Astrocyte (in vitro differentiated cells and primary cell): ENCODE measurements around the gene CATSPER4.

ENCODE experiments used
- EZH2 ChIP-seq: IDR thresholded peaks from 2 replicates; pipeline ENCODE4 v1.6.1; 2012; ENCODE audit warnings: mild to moderate bottlenecking, low read length, inconsistent platforms; ENCODE audit not compliant: insufficient read depth
- TF ChIP-seq, protein P1 (sequence below): IDR thresholded peaks from 2 replicates; pipeline ENCODE4 v1.5.1; 2011; ENCODE audit warnings: low read depth, mild to moderate bottlenecking, inconsistent platforms, low read length, moderate library complexity; ENCODE audit not compliant: insufficient read depth

DNA sequence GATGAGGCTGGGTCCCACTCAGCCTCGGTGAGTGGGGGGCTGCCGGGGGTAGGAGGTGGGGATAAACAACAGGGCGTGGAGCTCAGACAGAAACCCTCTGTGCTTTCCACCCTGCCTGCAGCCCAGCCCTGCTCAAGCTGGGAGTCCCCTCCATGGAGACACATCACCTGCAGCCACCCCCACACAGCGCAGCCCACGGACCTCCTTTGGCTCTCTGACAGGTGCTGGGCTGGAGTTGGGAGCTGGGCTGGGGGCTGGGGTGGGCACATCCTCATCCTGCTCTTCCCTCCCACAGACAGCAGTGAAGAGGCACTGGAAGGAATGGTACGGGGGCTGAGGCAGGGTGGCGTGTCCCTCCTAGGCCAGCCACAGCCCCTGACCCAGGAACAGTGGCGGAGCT lies 1.9 kb upstream of the CATSPER4 start:
- TF ChIP-seq, protein P1, sequence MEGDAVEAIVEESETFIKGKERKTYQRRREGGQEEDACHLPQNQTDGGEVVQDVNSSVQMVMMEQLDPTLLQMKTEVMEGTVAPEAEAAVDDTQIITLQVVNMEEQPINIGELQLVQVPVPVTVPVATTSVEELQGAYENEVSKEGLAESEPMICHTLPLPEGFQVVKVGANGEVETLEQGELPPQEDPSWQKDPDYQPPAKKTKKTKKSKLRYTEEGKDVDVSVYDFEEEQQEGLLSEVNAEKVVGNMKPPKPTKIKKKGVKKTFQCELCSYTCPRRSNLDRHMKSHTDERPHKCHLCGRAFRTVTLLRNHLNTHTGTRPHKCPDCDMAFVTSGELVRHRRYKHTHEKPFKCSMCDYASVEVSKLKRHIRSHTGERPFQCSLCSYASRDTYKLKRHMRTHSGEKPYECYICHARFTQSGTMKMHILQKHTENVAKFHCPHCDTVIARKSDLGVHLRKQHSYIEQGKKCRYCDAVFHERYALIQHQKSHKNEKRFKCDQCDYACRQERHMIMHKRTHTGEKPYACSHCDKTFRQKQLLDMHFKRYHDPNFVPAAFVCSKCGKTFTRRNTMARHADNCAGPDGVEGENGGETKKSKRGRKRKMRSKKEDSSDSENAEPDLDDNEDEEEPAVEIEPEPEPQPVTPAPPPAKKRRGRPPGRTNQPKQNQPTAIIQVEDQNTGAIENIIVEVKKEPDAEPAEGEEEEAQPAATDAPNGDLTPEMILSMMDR, result no peak
- no peak for TF ChIP-seq EZH2
